HG02642 (cell line): Measurements from ENCODE around the gene SRGAP3.

Source experiments
- ATAC-seq: cut with Tn5 transposase; IDR thresholded peaks from one replicate; pipeline ENCODE4 v1.9.1; 2021; ENCODE audit warnings: mild to moderate bottlenecking; ENCODE audit not compliant: unreplicated experiment, poor library complexity

Gene SRGAP3

GRCh38 chr3:9032231-9032777, 217.1 kb downstream of the SRGAP3 start:
- ATAC-seq = no peak

- no peak for ATAC-seq
Measured at GRCh38 chr3:9030034-9030433, 219.4 kb downstream of the SRGAP3 start.

- ATAC-seq = no peak
Measured at GRCh38 chr3:9028134-9028533, 221.3 kb downstream of the SRGAP3 start.

- no peak for ATAC-seq
Measured at GRCh38 chr3:9026320-9027045, 223.0 kb downstream of the SRGAP3 start.

- ATAC-seq = no peak
Measured at GRCh38 chr3:9024341-9024740, 225.1 kb downstream of the SRGAP3 start.

- ATAC-seq = no peak
Measured at GRCh38 chr3:9023226-9023590, 226.2 kb downstream of the SRGAP3 start.

GRCh38 chr3:9022305-9023225, 226.9 kb downstream of the SRGAP3 start:
- no peak for ATAC-seq

- ATAC-seq = no peak
Measured at GRCh38 chr3:9021271-9022009, 228.0 kb downstream of the SRGAP3 start.

GRCh38 chr3:9020426-9020825, 229.0 kb downstream of the SRGAP3 start:
- no peak for ATAC-seq

GRCh38 chr3:9019259-9019961, 230.0 kb downstream of the SRGAP3 start:
- no peak for ATAC-seq

GRCh38 chr3:9015250-9015649, 234.2 kb downstream of the SRGAP3 start:
- ATAC-seq = no peak

- no peak for ATAC-seq
Measured at GRCh38 chr3:9013782-9014563, 235.5 kb downstream of the SRGAP3 start.

GRCh38 chr3:9012521-9012920, 236.9 kb downstream of the SRGAP3 start:
- ATAC-seq = no peak

GRCh38 chr3:9009976-9010545, 239.4 kb downstream of the SRGAP3 start:
- ATAC-seq = no peak

GRCh38 chr3:9008550-9009255, 240.7 kb downstream of the SRGAP3 start:
- ATAC-seq = no peak

GRCh38 chr3:9007928-9008327, 241.5 kb downstream of the SRGAP3 start:
- ATAC-seq = no peak

GRCh38 chr3:9007213-9007612, 242.2 kb downstream of the SRGAP3 start:
- no peak for ATAC-seq

- no peak for ATAC-seq
Measured at GRCh38 chr3:9000041-9000440, 249.4 kb downstream of the SRGAP3 start.
